Parathyroid adenoma (tissue), 2 donors: ENCODE measurements around the gene DGKB.

ENCODE experiments used
- H2AFZ ChIP-seq: fragments of 300-600 bp; sonication (generic); one replicate; pipeline ENCODE4 v1.7.0; 2017; ENCODE audit warnings: antibody characterized with exemption, mild to moderate bottlenecking
- H3K27ac ChIP-seq: fragments of 300-600 bp; sonication (generic); one replicate; pipeline ENCODE4 v1.7.0; 2017
- H3K27me3 ChIP-seq: fragments of 300-600 bp; sonication (generic); one replicate; pipeline ENCODE4 v1.7.0; 2017; ENCODE audit warnings: low read length; ENCODE audit not compliant: control insufficient read depth, insufficient read depth
- H3K36me3 ChIP-seq: fragments of 300-600 bp; sonication (generic); one replicate; pipeline ENCODE4 v1.7.0; 2017; ENCODE audit warnings: low read length; ENCODE audit not compliant: control insufficient read depth, insufficient read depth
- H3K4me1 ChIP-seq: fragments of 300-600 bp; sonication (generic); one replicate; pipeline ENCODE4 v1.7.0; 2017; ENCODE audit warnings: control low read depth
- H3K4me2 ChIP-seq: fragments of 300-600 bp; sonication (generic); one replicate; pipeline ENCODE4 v1.7.0; 2017; ENCODE audit warnings: low read length
- H3K4me3 ChIP-seq: fragments of 300-600 bp; sonication (generic); one replicate; pipeline ENCODE4 v1.7.0; 2017; ENCODE audit warnings: low read depth, low read length
- H3K79me2 ChIP-seq: fragments of 300-600 bp; sonication (generic); one replicate; pipeline ENCODE4 v1.7.0; 2017; ENCODE audit warnings: control low read depth
- H3K9ac ChIP-seq: fragments of 300-600 bp; sonication (generic); one replicate; pipeline ENCODE4 v1.7.0; 2017; ENCODE audit warnings: mild to moderate bottlenecking
- H3K9me3 ChIP-seq: fragments of 300-600 bp; sonication (generic); one replicate; pipeline ENCODE4 v1.7.0; 2017; ENCODE audit warnings: low read length; ENCODE audit not compliant: control insufficient read depth
- CTCF ChIP-seq: fragments of 300-600 bp; sonication (generic); IDR thresholded peaks from one replicate; pipeline ENCODE4 v1.7.0; 2017; ENCODE audit warnings: antibody characterized with exemption, mild to moderate bottlenecking
- donor health status: primary hyperparathyroidism.

DGKB gene

GRCh38 chr7:14228341-14228740 lies 674.2 kb downstream of the DGKB start:
- no peak overlapping the region for H3K4me2 ChIP-seq
- no peaks in the 10 kb centered on the region for H3K36me3 ChIP-seq
- no peaks in the 10 kb centered on the region for H3K79me2 ChIP-seq
- H3K9ac ChIP-seq = no peak overlapping the region
- H3K9me3 ChIP-seq = no peaks in the 10 kb centered on the region
- H3K4me1 ChIP-seq = no peaks in the 10 kb centered on the region
- H2AFZ ChIP-seq = no peak overlapping the region
- H3K4me3 ChIP-seq = no peak overlapping the region
- TF ChIP-seq CTCF = no peak
- no peak overlapping the region for H3K27ac ChIP-seq
- no peaks in the 10 kb centered on the region for H3K27me3 ChIP-seq

- H3K79me2 ChIP-seq = no peaks in the 10 kb centered on the region
- H2AFZ ChIP-seq = no peak overlapping the region
- H3K9me3 ChIP-seq = no peaks in the 10 kb centered on the region
- no peak overlapping the region for H3K27ac ChIP-seq
- H3K4me2 ChIP-seq = no peak overlapping the region
- H3K4me1 ChIP-seq = no peaks in the 10 kb centered on the region
- TF ChIP-seq CTCF = no peak
- no peaks in the 10 kb centered on the region for H3K36me3 ChIP-seq
- no peak overlapping the region for H3K4me3 ChIP-seq
- no peaks in the 10 kb centered on the region for H3K27me3 ChIP-seq
- H3K9ac ChIP-seq = no peak overlapping the region
These were observed 676.4 kb downstream of the DGKB start for GRCh38 chr7:14226126-14226525.

GRCh38 chr7:14219125-14219524 lies 683.4 kb downstream of the DGKB start:
- no peak for TF ChIP-seq CTCF
- no peak overlapping the region for H3K27ac ChIP-seq
- no peaks in the 10 kb centered on the region for H3K36me3 ChIP-seq
- no peak overlapping the region for H3K9ac ChIP-seq
- H3K4me1 ChIP-seq = no peaks in the 10 kb centered on the region
- no peak overlapping the region for H3K4me3 ChIP-seq
- H3K9me3 ChIP-seq = no peaks in the 10 kb centered on the region
- no peak overlapping the region for H3K4me2 ChIP-seq
- no peaks in the 10 kb centered on the region for H3K27me3 ChIP-seq
- no peaks in the 10 kb centered on the region for H3K79me2 ChIP-seq
- no peak overlapping the region for H2AFZ ChIP-seq

GRCh38 chr7:14218338-14218737 lies 684.2 kb downstream of the DGKB start:
- Histone ChIP-seq H3K27me3 (no peaks in the 10 kb centered on the region), H3K27ac (no peak overlapping the region), H2AFZ (no peak overlapping the region), H3K4me3 (no peak overlapping the region), H3K9me3 (no peaks in the 10 kb centered on the region), H3K4me2 (no peak overlapping the region), H3K9ac (no peak overlapping the region), H3K36me3 (no peaks in the 10 kb centered on the region), H3K4me1 (no peaks in the 10 kb centered on the region), H3K79me2 (no peaks in the 10 kb centered on the region)
- TF ChIP-seq CTCF = no peak

DNA sequence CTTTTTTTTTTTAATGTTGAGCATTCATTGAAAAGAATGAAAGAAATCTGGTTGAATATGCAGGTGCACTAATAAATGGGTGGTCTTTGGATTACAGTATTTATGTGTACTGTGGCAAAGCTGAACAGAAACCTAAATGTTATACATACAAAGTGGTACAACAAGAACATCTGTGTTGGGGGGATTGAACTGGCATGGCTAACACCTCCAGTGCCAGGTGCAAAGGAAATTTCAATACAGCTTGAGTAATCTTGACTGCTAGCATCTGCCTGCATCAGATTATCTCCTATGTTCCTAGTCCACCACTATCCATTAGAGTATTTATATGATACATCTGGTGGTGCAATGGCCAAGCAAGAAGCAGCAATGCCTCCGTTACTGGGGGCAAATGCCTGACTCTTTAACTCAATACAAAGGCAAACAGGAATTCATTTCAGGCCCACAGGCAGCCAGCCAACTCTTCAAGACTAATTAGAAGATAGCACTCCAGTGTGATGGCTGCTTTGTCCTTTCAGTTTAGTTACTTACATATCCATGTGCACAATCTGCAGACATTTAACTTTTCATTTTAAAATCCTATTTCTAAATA lies 692.6 kb downstream of the DGKB start:
- no peaks in the 10 kb centered on the region for H3K36me3 ChIP-seq
- no peak overlapping the region for H3K9ac ChIP-seq
- no peak overlapping the region for H3K27ac ChIP-seq
- no peak for TF ChIP-seq CTCF
- H2AFZ ChIP-seq = no peak overlapping the region
- no peaks in the 10 kb centered on the region for H3K27me3 ChIP-seq
- no peak overlapping the region for H3K4me2 ChIP-seq
- H3K4me3 ChIP-seq = no peak overlapping the region
- no peaks in the 10 kb centered on the region for H3K4me1 ChIP-seq
- no peaks in the 10 kb centered on the region for H3K79me2 ChIP-seq
- H3K9me3 ChIP-seq = no peaks in the 10 kb centered on the region
